Uterus (tissue), 4 donors: Measurements from ENCODE around the gene ICAM5. TPM values are rescaled to one million over a fixed set of nuclear protein-coding genes. Genes with fewer than 3 reads are reported as not detected.

ENCODE experiments used
- DNase-seq, 2 donors: peaks; one replicate each; pipeline ENCODE4 v3.0.0-alpha.2; 2019 to 2020
- H3K27ac ChIP-seq, 2 donors: fragments of 200-600 bp; sonication (generic); 1 replicate in 1 of 2; 2 replicates in 1 of 2; pipeline ENCODE4 v1.5.1; 2016 to 2018
- H3K27me3 ChIP-seq, 2 donors: fragments of 200-600 bp; sonication (generic); one replicate each; pipeline ENCODE4 v1.5.1; 2018 to 2019; ENCODE audit warnings: control low read depth in 1 of 2
- H3K36me3 ChIP-seq, 2 donors: fragments of 200-600 bp; sonication (generic); one replicate each; pipeline ENCODE4 v1.5.1; 2019; ENCODE audit warnings: control low read depth in 1 of 2
- H3K4me1 ChIP-seq, 2 donors: fragments of 200-600 bp; sonication (generic); one replicate each; pipeline ENCODE4 v1.5.1; 2018 to 2019; ENCODE audit warnings: control low read depth in 1 of 2
- H3K4me3 ChIP-seq, 2 donors: fragments of 200-600 bp; sonication (generic); 1 replicate in 1 of 2; 2 replicates in 1 of 2; pipeline ENCODE4 v1.5.1; 2018 to 2019; ENCODE audit warnings: mild to moderate bottlenecking in 1 of 2
- H3K9me3 ChIP-seq, 2 donors: fragments of 200-600 bp; sonication (generic); one replicate each; pipeline ENCODE4 v1.5.1; 2019; ENCODE audit warnings: control low read depth in 1 of 2
- CTCF ChIP-seq, 4 experiments: fragments of 200-600 bp in 2 of 4; fragments of 450-650 bp in 2 of 4; sonication (generic) in 2 of 4; IDR thresholded peaks; one replicate each; pipeline ENCODE4 v1.5.1; 2016 to 2019; ENCODE audit warnings: antibody characterized with exemption in 4 of 4, mild to moderate bottlenecking in 2 of 4, moderate library complexity in 1 of 4
- POLR2A ChIP-seq, 2 donors: fragments of 450-650 bp; IDR thresholded peaks; one replicate each; pipeline ENCODE4 v1.6.1; 2016; ENCODE audit warnings: antibody characterized with exemption in 2 of 2, mild to moderate bottlenecking in 1 of 2, moderate library complexity in 1 of 2
- intact Hi-C: fragments of 100-400 bp; cut with DNase I; formaldehyde crosslinking; loops from one replicate; pipeline ENCODE4 v1.15.1; 2023; ENCODE audit warnings: low total_unique reads
- total RNA-seq, 4 donors: library from RNA; depleted of rRNA in 3 of 4; stranded (reverse); fragments of >200 nt in 3 of 4; gene quantifications; one replicate each; pipeline versions ENCODE4 v1.1.0 to v1.2.4, GENCODE V29; 2014 to 2023
- donor health status: DM: yes; HTN: yes; CAD: no.

The ICAM5 gene
- total RNA-seq, 4 donors from 2014 or later = 0.07 to 0.88 (median 0.29) TPM; not detected in 1

- Histone ChIP-seq H3K4me3 (peak within 1 kb of the TSS; percentile 71 to 79), H3K27ac (peak within 1 kb of the TSS; percentile 60 to 84)
- intact Hi-C loops = no loop called here
These were observed 37.7 kb upstream of the ICAM5 start, which contains the start of gene MRPL4 for GRCh38 chr19:10251792-10252694. Gene MRPL4 (plus strand): TSS chr19:10252214. CDS start chr19:10252254, 40 bp downstream.

GRCh38 chr19:10252707-10253106, 37.0 kb upstream of the ICAM5 start:
- Histone ChIP-seq H3K4me3 (peak overlapping the region; percentile 71 to 79), H3K4me1 (peaks cover 0 to 4% of the 10 kb centered on the region in 2 donors), H3K36me3 (no peaks in the 10 kb centered on the region), H3K9me3 (no peaks in the 10 kb centered on the region), H3K27ac (peak overlapping the region; percentile 60 to 84), H3K27me3 (no peaks in the 10 kb centered on the region)
- no peak for DNase-seq
- no peak for TF ChIP-seq CTCF (IDR thresholded peaks at IDR 0.05)
- no peak for TF ChIP-seq POLR2A (IDR thresholded peaks at IDR 0.05)
- intact Hi-C loops = no loop called here

More at GRCh38 chr19:10251792-10252694, 37.7 kb upstream of the ICAM5 start, which contains the start of gene MRPL4:
- Histone ChIP-seq H3K27me3 (no peaks in the 10 kb centered on the region), H3K4me1 (peaks cover 0 to 4% of the 10 kb centered on the region in 2 donors), H3K36me3 (no peaks in the 10 kb centered on the region), H3K9me3 (no peaks in the 10 kb centered on the region)
- peak; percentile 95 to 98 for DNase-seq
- TF ChIP-seq CTCF (IDR thresholded peaks at IDR 0.05) = peak in 2 of 4 experiments; percentile 34 to 37
- TF ChIP-seq POLR2A (IDR thresholded peaks at IDR 0.05) = peak in 1 of 2 donors; percentile 63

- H3K4me1 ChIP-seq = peaks cover 0 to 4% of the 10 kb centered on the region in 2 donors
- no peaks in the 10 kb centered on the region for H3K36me3 ChIP-seq
- no peak overlapping the region for H3K4me3 ChIP-seq
- no peak overlapping the region for H3K27ac ChIP-seq
- no peak for DNase-seq
- no peaks in the 10 kb centered on the region for H3K27me3 ChIP-seq
- no peaks in the 10 kb centered on the region for H3K9me3 ChIP-seq
- no peak for TF ChIP-seq CTCF (IDR thresholded peaks at IDR 0.05)
- no peak for TF ChIP-seq POLR2A (IDR thresholded peaks at IDR 0.05)
- intact Hi-C loops = no loop called here
These were observed 35.5 kb upstream of the ICAM5 start for GRCh38 chr19:10254244-10254643.

- H3K36me3 ChIP-seq = no peaks in the 10 kb centered on the region
- TF ChIP-seq POLR2A (IDR thresholded peaks at IDR 0.05) = no peak
- TF ChIP-seq CTCF (IDR thresholded peaks at IDR 0.05) = no peak
- H3K9me3 ChIP-seq = no peaks in the 10 kb centered on the region
- no peak overlapping the region for H3K4me3 ChIP-seq
- intact Hi-C loops = no loop called here
- H3K27me3 ChIP-seq = no peaks in the 10 kb centered on the region
- H3K27ac ChIP-seq = no peak overlapping the region
- H3K4me1 ChIP-seq = peaks cover 0 to 4% of the 10 kb centered on the region in 2 donors
- DNase-seq = no peak
These were observed 34.4 kb upstream of the ICAM5 start for GRCh38 chr19:10255358-10255757.

- H3K36me3 ChIP-seq = no peaks in the 10 kb centered on the region
- no peak overlapping the region for H3K27ac ChIP-seq
- no peak for DNase-seq
- peaks cover 0 to 4% of the 10 kb centered on the region in 2 donors for H3K4me1 ChIP-seq
- TF ChIP-seq POLR2A (IDR thresholded peaks at IDR 0.05) = no peak
- no peak for TF ChIP-seq CTCF (IDR thresholded peaks at IDR 0.05)
- no peaks in the 10 kb centered on the region for H3K27me3 ChIP-seq
- H3K9me3 ChIP-seq = no peaks in the 10 kb centered on the region
- intact Hi-C loops = no loop called here
- no peak overlapping the region for H3K4me3 ChIP-seq
These were observed 33.2 kb upstream of the ICAM5 start for GRCh38 chr19:10256551-10256950.
